GM18508 (cell line): Measurements from ENCODE around the gene SENP1.

Experiments
- ATAC-seq: cut with Tn5 transposase; IDR thresholded peaks from one replicate; pipeline ENCODE4 v1.9.1; 2021; ENCODE audit warnings: moderate number of reproducible peaks; ENCODE audit not compliant: insufficient read depth, unreplicated experiment

SENP1 gene

GRCh38 chr12:48022180-48022521 lies 83.7 kb downstream of the SENP1 start:
- no peak for ATAC-seq

- no peak for ATAC-seq
Observed at GRCh38 chr12:48021485-48022179, 84.2 kb downstream of the SENP1 start.

- ATAC-seq: no peak
Observed at GRCh38 chr12:48019639-48020265, 86.1 kb downstream of the SENP1 start.

- no peak for ATAC-seq
Observed at GRCh38 chr12:48018618-48018995, 87.3 kb downstream of the SENP1 start.

GRCh38 chr12:48017921-48018617 lies 87.8 kb downstream of the SENP1 start:
- ATAC-seq: no peak

GRCh38 chr12:48017496-48017895 lies 88.4 kb downstream of the SENP1 start:
- no peak for ATAC-seq

GRCh38 chr12:48016373-48017020 lies 89.4 kb downstream of the SENP1 start:
- ATAC-seq: no peak

GRCh38 chr12:48015954-48016353 lies 89.9 kb downstream of the SENP1 start:
- no peak for ATAC-seq

- no peak for ATAC-seq
Observed at GRCh38 chr12:48015129-48015528, 90.8 kb downstream of the SENP1 start.

- no peak for ATAC-seq
Observed at GRCh38 chr12:48013287-48013686, 92.6 kb downstream of the SENP1 start.

- no peak for ATAC-seq
Observed at GRCh38 chr12:48012070-48012469, 93.8 kb downstream of the SENP1 start.

- no peak for ATAC-seq
Observed at GRCh38 chr12:48010366-48010970, 95.4 kb downstream of the SENP1 start.

GRCh38 chr12:48009471-48009870 lies 96.4 kb downstream of the SENP1 start:
- no peak for ATAC-seq

- no peak for ATAC-seq
Observed at GRCh38 chr12:48008950-48009349, 96.9 kb downstream of the SENP1 start.

GRCh38 chr12:48008349-48008748 lies 97.5 kb downstream of the SENP1 start:
- ATAC-seq: no peak

- ATAC-seq: no peak
Observed at GRCh38 chr12:48007206-48007605, 98.7 kb downstream of the SENP1 start.

GRCh38 chr12:48005750-48006021 lies 100.2 kb downstream of the SENP1 start:
- no peak for ATAC-seq

GRCh38 chr12:48005001-48005749 lies 100.7 kb downstream of the SENP1 start:
- no peak for ATAC-seq

- no peak for ATAC-seq
Observed at GRCh38 chr12:48004053-48004941, 101.6 kb downstream of the SENP1 start, which contains the start of gene COL2A1. COL2A1 (minus strand) TSS chr12:48004476; CDS start chr12:48004321, 155 bp downstream.
